ENCODE results near the gene ATP6V0C.
"Not testable (repeated sequence)": the region's sequence is repeated elsewhere in the genome, so short reads cannot be mapped to it uniquely, and the experiment has no call there.

The ATP6V0C gene

DNA sequence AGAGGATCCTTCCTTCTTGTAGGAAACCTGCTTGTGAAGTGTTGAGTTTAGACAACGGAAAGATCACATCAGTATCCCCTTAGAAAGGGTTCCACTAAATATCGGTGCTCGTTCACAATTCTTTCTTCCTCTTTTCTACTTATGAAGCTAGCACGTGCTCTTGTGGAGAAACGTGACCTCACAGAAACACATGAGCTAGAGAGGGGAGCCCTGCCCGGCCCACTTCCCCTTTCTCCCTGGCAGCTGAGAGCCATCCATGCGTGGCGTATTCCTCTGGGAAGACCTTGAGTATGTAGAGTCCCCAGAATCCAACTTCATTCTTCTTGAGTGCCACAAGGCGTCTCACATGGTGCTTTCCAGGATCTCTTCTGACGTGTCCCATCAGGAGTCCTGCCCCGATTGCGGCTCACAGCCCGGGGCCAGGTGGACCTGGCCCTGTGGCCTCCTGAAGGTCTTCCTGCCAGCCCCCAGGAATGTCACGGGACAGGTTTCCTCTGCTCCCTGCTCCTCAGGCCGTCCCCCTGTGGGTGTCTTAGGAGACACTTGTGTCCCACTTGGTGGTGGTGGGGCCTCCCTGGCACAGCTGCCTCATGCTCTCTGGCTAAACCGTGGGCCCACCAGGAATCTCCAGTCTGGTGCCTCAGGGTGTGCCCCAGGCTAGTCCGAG is 46.5 kb downstream of the ATP6V0C start:
- DNase-seq = not testable (repeated sequence)

DNA sequence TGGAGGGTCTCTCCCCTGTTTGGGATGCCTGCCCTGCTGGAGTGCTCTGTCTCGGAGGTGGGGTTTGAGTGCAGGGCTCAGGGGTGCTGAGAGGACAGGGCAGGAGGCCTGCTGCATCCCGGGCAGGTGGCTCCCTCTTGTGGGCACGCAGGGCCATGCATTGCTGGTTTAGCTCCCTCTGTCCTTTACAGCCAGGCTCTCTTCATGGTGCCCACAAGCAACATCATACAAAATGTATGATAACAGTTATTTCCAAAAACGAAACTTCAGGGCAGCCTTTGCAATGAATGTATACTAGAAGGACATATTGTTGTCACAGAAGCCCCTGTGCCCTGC is 47.0 kb downstream of the ATP6V0C start:
- DNase-seq = not testable (repeated sequence)

DNA sequence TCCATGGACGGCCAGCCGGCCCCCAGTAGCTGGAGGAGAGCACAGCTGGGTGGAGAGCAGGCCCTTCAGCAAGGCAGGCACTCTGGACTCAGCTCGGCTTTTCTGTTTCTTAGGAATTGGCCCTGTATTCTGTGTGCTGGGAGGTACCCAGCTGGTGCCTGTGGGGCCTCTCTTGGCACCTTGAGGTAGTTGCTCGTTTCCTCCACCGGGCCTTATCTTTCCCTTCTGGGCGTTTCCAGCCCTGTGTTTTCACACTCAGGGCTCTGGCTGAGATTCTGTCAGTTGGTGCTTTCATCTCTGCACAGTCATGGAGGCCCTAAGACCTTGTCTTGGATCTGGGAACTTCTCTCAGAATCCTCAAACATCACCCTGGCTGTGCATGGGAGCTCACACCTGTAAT is 53.8 kb downstream of the ATP6V0C start:
- DNase-seq = not testable (repeated sequence)

DNA sequence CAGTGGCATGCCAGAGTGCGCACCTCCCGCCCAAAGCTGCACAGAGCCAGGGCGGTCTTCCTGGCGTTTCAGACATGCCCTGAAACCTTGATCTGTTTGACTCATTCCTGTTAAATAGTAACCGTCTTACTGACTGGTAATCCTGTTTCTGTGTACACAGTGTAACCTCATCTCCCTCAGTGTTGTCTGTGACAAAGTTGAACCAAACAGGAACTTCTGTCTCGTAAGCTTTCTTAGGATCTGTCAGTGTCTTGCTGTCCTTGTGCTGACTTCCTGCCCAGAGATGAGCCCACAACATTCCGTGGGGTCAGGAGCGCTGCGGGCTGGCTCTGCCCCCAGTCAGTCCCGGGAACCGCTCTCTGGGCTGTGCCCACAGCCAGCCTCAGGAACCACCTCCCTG is 54.8 kb downstream of the ATP6V0C start:
- DNase-seq = not testable (repeated sequence)

All from CD4-positive, alpha-beta T cell treated with Interleukin-17A for 4 hours (primary cell).